NCI-H345 (cell line): ENCODE results near the gene NSUN7.

ENCODE experiments used
- DNase-seq: peaks from one replicate; lab custom pipeline; 2025; lab: John Stamatoyannopoulos, UW

Gene NSUN7

GRCh38 chr4:40822420-40823166 lies 72.8 kb downstream of the NSUN7 start:
- no peak for DNase-seq

GRCh38 chr4:40825014-40825838 lies 75.5 kb downstream of the NSUN7 start:
- no peak for DNase-seq

GRCh38 chr4:40826821-40827220 lies 77.1 kb downstream of the NSUN7 start:
- DNase-seq = no peak

GRCh38 chr4:40827758-40828157 lies 78.0 kb downstream of the NSUN7 start:
- no peak for DNase-seq

- DNase-seq = no peak
These were observed 78.9 kb downstream of the NSUN7 start for GRCh38 chr4:40828661-40829060.

GRCh38 chr4:40829586-40829985 lies 79.8 kb downstream of the NSUN7 start:
- DNase-seq = no peak

- no peak for DNase-seq
These were observed 81.6 kb downstream of the NSUN7 start for GRCh38 chr4:40831146-40831907.

GRCh38 chr4:40832175-40832574 lies 82.4 kb downstream of the NSUN7 start:
- DNase-seq = no peak

- no peak for DNase-seq
These were observed 83.5 kb downstream of the NSUN7 start for GRCh38 chr4:40833212-40833611.

- no peak for DNase-seq
These were observed 87.5 kb downstream of the NSUN7 start for GRCh38 chr4:40837094-40837870.

GRCh38 chr4:40838742-40839141 lies 89.0 kb downstream of the NSUN7 start:
- DNase-seq = no peak

GRCh38 chr4:40840255-40840984 lies 90.7 kb downstream of the NSUN7 start:
- DNase-seq = peak; percentile 47

GRCh38 chr4:40840985-40841571 lies 91.3 kb downstream of the NSUN7 start:
- DNase-seq = peak; percentile 76

GRCh38 chr4:40842318-40842717 lies 92.6 kb downstream of the NSUN7 start:
- DNase-seq = peak; percentile 15

- DNase-seq = no peak
These were observed 93.1 kb downstream of the NSUN7 start for GRCh38 chr4:40842725-40843423.

GRCh38 chr4:40843696-40844095 lies 93.9 kb downstream of the NSUN7 start:
- peak; percentile 37 for DNase-seq

GRCh38 chr4:40844261-40844660 lies 94.5 kb downstream of the NSUN7 start:
- DNase-seq = no peak

GRCh38 chr4:40845154-40845835 lies 95.5 kb downstream of the NSUN7 start:
- no peak for DNase-seq

- no peak for DNase-seq
These were observed 96.8 kb downstream of the NSUN7 start for GRCh38 chr4:40846532-40846931.
